ENCODE results near the gene LAMB1. TPM values are rescaled to one million over a fixed set of nuclear protein-coding genes. Genes with fewer than 3 reads are reported as not detected.

The LAMB1 gene
- total RNA-seq, 2 donors from 2014 or later = 0.10 TPM; not detected in 1

GRCh38 chr7:107953924-107954303, 49.0 kb downstream of the LAMB1 start:
- H3K4me1 Mint-ChIP-seq (ENCODE audit: low read depth) = no peaks in the 10 kb centered on the region
- H3K27me3 Mint-ChIP-seq (ENCODE audit: low read depth) = peaks cover 7% of the 10 kb centered on the region
- no peak overlapping the region for H3K4me3 Mint-ChIP-seq
- H3K36me3 Mint-ChIP-seq (ENCODE audit: insufficient read depth in 2 of 2) = no peaks in the 10 kb centered on the region
- ATAC-seq (replicated peaks in 1 of 2) (no peak), DNase-seq (no peak)
- H3K27ac Mint-ChIP-seq = no peak overlapping the region
- no peaks in the 10 kb centered on the region for H3K9me3 Mint-ChIP-seq

- H3K27ac Mint-ChIP-seq = no peak overlapping the region
- H3K36me3 Mint-ChIP-seq (ENCODE audit: insufficient read depth in 2 of 2) = no peaks in the 10 kb centered on the region
- H3K4me3 Mint-ChIP-seq = no peak overlapping the region
- DNase-seq (no peak), ATAC-seq (replicated peaks in 1 of 2) (no peak)
- H3K27me3 Mint-ChIP-seq (ENCODE audit: low read depth) = peaks cover 7% of the 10 kb centered on the region
- no peaks in the 10 kb centered on the region for H3K4me1 Mint-ChIP-seq (ENCODE audit: low read depth)
- no peaks in the 10 kb centered on the region for H3K9me3 Mint-ChIP-seq
Observed at GRCh38 chr7:107953265-107953923, 49.6 kb downstream of the LAMB1 start.

DNA sequence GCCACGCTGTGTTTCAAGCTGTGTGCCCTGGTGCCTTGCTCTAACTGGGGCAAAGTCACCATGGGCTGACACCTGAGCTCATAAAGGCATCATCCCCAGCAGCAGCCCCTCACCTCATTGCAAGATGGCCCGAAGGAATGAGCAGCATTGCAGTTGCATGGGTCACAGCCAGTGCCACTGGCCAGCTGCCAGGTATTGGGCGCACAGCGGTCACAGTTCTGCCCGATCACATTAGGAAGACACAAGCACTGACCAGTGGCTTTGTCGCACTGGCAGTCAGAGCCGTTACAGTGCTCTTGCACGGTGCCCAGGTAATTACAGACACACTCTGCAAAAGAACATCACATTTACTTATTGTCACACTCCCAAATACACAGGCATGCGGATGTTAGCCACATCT, 51.1 kb downstream of the LAMB1 start:
- no peaks in the 10 kb centered on the region for H3K36me3 Mint-ChIP-seq (ENCODE audit: insufficient read depth in 2 of 2)
- no peaks in the 10 kb centered on the region for H3K9me3 Mint-ChIP-seq
- DNase-seq (no peak), ATAC-seq (replicated peaks in 1 of 2) (no peak)
- H3K27ac Mint-ChIP-seq = no peak overlapping the region
- H3K4me3 Mint-ChIP-seq = no peak overlapping the region
- H3K4me1 Mint-ChIP-seq (ENCODE audit: low read depth) = no peaks in the 10 kb centered on the region
- H3K27me3 Mint-ChIP-seq (ENCODE audit: low read depth) = no peaks in the 10 kb centered on the region

DNA sequence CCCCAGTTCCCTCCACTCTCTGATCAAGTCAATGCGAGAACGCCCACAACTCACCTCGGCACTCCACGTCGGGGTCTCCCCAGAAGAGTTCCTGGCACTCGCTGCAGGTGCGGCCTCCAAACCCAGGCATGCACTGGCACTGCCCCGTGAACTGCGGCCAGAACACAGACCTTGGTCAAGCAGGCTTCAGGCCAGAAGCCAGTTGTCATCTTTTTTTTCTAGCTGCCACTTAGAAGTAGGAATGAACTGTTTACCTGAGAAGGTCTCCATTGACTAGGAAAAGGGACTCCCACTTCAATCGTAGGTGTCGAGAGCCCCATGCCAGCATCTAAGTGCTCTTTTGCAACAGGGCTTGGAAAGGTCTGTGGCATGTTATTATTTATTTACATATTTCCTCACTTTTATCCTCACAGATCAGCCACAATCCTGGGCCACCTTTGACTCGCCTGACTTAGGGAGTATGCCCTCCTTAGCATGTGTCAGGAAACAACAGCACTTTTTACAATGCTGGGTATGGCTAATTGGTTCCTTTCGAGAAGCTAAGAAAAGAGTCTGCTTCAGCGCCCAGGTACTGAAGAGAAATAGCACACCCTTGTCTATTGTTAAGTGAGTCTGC, 51.7 kb downstream of the LAMB1 start:
- no peaks in the 10 kb centered on the region for H3K27me3 Mint-ChIP-seq (ENCODE audit: low read depth)
- H3K4me3 Mint-ChIP-seq = no peak overlapping the region
- DNase-seq (no peak), ATAC-seq (replicated peaks in 1 of 2) (no peak)
- H3K4me1 Mint-ChIP-seq (ENCODE audit: low read depth) = no peaks in the 10 kb centered on the region
- no peaks in the 10 kb centered on the region for H3K9me3 Mint-ChIP-seq
- H3K27ac Mint-ChIP-seq = no peak overlapping the region
- no peaks in the 10 kb centered on the region for H3K36me3 Mint-ChIP-seq (ENCODE audit: insufficient read depth in 2 of 2)

GRCh38 chr7:107949443-107949935, 53.5 kb downstream of the LAMB1 start:
- H3K27me3 Mint-ChIP-seq (ENCODE audit: low read depth) = no peaks in the 10 kb centered on the region
- ATAC-seq (replicated peaks in 1 of 2) = no peak
- no peak for DNase-seq
- H3K27ac Mint-ChIP-seq = no peak overlapping the region
- no peaks in the 10 kb centered on the region for H3K36me3 Mint-ChIP-seq (ENCODE audit: insufficient read depth in 2 of 2)
- no peak overlapping the region for H3K4me3 Mint-ChIP-seq
- H3K4me1 Mint-ChIP-seq (ENCODE audit: low read depth) = no peaks in the 10 kb centered on the region
- no peaks in the 10 kb centered on the region for H3K9me3 Mint-ChIP-seq

- H3K4me3 Mint-ChIP-seq = no peak overlapping the region
- H3K27ac Mint-ChIP-seq = no peak overlapping the region
- H3K4me1 Mint-ChIP-seq (ENCODE audit: low read depth) = no peaks in the 10 kb centered on the region
- no peaks in the 10 kb centered on the region for H3K27me3 Mint-ChIP-seq (ENCODE audit: low read depth)
- no peaks in the 10 kb centered on the region for H3K36me3 Mint-ChIP-seq (ENCODE audit: insufficient read depth in 2 of 2)
- DNase-seq (no peak), ATAC-seq (replicated peaks in 1 of 2) (no peak)
- no peaks in the 10 kb centered on the region for H3K9me3 Mint-ChIP-seq
Observed at GRCh38 chr7:107948645-107949442, 54.1 kb downstream of the LAMB1 start.

GRCh38 chr7:107946881-107947280, 56.1 kb downstream of the LAMB1 start:
- Mint-ChIP-seq H3K4me1 (ENCODE audit: low read depth) (no peaks in the 10 kb centered on the region), H3K27ac (no peak overlapping the region), H3K27me3 (ENCODE audit: low read depth) (no peaks in the 10 kb centered on the region), H3K4me3 (no peak overlapping the region), H3K9me3 (no peaks in the 10 kb centered on the region), H3K36me3 (ENCODE audit: insufficient read depth in 2 of 2) (no peaks in the 10 kb centered on the region)
- DNase-seq (no peak), ATAC-seq (replicated peaks in 1 of 2) (no peak)

DNA sequence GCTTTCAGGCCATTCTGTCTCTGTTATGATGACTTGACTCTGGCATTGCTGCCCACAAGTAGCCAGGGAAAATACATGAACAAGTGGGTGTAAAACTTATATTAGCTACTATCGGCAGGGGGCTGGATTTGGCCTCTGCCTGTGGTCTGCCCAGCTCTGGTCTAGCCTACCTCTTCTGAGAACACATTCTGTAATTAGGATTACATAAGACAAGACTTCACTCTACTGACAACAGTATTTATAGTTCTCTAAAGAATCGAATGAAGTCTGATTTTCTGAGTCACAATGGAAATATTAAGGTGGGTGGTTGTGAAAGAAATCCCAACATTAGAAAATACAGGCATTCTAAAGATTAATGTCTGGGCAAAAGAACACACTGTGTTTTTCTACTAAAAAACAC, 56.5 kb downstream of the LAMB1 start:
- H3K9me3 Mint-ChIP-seq = no peaks in the 10 kb centered on the region
- H3K36me3 Mint-ChIP-seq (ENCODE audit: insufficient read depth in 2 of 2) = no peaks in the 10 kb centered on the region
- H3K4me3 Mint-ChIP-seq = no peak overlapping the region
- no peaks in the 10 kb centered on the region for H3K27me3 Mint-ChIP-seq (ENCODE audit: low read depth)
- H3K4me1 Mint-ChIP-seq (ENCODE audit: low read depth) = no peaks in the 10 kb centered on the region
- ATAC-seq (replicated peaks in 1 of 2) (no peak), DNase-seq (no peak)
- no peak overlapping the region for H3K27ac Mint-ChIP-seq

GRCh38 chr7:107945332-107945731, 57.6 kb downstream of the LAMB1 start:
- H3K9me3 Mint-ChIP-seq = no peaks in the 10 kb centered on the region
- ATAC-seq (replicated peaks in 1 of 2) = no peak
- no peaks in the 10 kb centered on the region for H3K36me3 Mint-ChIP-seq (ENCODE audit: insufficient read depth in 2 of 2)
- no peak overlapping the region for H3K27ac Mint-ChIP-seq
- DNase-seq = no peak
- no peak overlapping the region for H3K4me3 Mint-ChIP-seq
- H3K27me3 Mint-ChIP-seq (ENCODE audit: low read depth) = no peaks in the 10 kb centered on the region
- H3K4me1 Mint-ChIP-seq (ENCODE audit: low read depth) = no peaks in the 10 kb centered on the region

DNA sequence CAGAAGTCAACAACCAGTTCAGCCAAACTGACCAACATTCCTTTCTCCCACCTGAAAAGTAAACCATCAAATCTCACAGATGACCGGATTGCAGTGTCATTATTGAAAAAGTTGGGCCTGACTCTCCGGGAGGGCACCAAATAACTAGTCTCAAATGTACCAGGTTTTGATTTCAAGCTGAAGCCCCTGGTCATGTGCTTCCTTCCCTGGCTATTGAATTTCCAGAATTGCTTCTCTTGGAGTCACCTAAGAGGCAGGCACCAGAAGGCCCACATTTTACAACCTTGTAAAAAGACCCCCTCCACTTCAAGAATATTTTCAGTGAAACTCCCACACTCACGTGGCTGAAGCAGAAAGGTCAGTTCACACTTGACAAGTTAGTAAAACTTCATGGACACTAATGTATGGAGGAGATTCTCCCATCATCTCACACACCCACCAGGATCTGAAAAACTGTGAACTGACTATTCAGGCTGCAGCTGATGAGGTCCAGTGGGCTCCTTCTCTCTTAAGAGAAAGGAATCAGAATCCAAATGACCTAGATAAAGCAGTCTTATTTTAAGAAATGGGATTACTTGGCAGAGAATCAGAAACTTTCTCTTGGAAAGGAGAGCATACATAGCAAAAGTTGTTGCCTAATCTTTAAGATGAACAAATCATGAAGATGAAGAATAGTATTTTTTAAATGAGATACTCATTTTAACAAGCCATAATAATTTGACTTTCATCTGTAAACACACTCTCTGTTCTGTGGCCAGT, 58.4 kb downstream of the LAMB1 start:
- Mint-ChIP-seq H3K9me3 (no peaks in the 10 kb centered on the region), H3K4me1 (ENCODE audit: low read depth) (no peaks in the 10 kb centered on the region), H3K27me3 (ENCODE audit: low read depth) (no peaks in the 10 kb centered on the region), H3K36me3 (ENCODE audit: insufficient read depth in 2 of 2) (no peaks in the 10 kb centered on the region), H3K4me3 (no peak overlapping the region), H3K27ac (no peak overlapping the region)
- no peak for DNase-seq
- ATAC-seq (replicated peaks in 1 of 2) = no peak

DNA sequence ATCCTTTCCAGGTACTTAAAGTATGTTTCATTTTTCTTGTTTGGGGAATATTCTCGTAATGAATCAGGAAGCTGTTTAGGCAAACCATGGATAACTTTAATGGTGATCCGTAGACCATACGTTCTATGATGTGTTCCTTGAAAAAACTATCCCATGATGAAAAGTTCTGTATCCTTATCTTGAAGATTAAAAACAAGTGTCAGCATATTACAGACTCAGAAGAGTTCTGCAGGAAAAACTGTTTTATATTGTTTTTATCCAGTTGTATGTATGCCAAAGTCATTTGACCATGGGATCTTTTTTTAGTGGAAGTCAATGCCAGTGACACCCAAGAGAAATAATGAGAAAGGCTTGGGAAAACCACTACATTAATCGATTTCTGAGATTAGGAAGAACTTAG, 59.9 kb downstream of the LAMB1 start:
- Mint-ChIP-seq H3K9me3 (no peaks in the 10 kb centered on the region), H3K36me3 (ENCODE audit: insufficient read depth in 2 of 2) (peaks cover 0 to 2% of the 10 kb centered on the region in 2 donors), H3K27ac (no peak overlapping the region), H3K4me3 (no peak overlapping the region), H3K4me1 (ENCODE audit: low read depth) (no peaks in the 10 kb centered on the region), H3K27me3 (ENCODE audit: low read depth) (no peaks in the 10 kb centered on the region)
- DNase-seq = no peak
- no peak for ATAC-seq (replicated peaks in 1 of 2)

- peaks cover 0 to 2% of the 10 kb centered on the region in 2 donors for H3K36me3 Mint-ChIP-seq (ENCODE audit: insufficient read depth in 2 of 2)
- no peak overlapping the region for H3K27ac Mint-ChIP-seq
- no peaks in the 10 kb centered on the region for H3K27me3 Mint-ChIP-seq (ENCODE audit: low read depth)
- DNase-seq = no peak
- no peaks in the 10 kb centered on the region for H3K9me3 Mint-ChIP-seq
- H3K4me3 Mint-ChIP-seq = no peak overlapping the region
- no peak for ATAC-seq (replicated peaks in 1 of 2)
- no peaks in the 10 kb centered on the region for H3K4me1 Mint-ChIP-seq (ENCODE audit: low read depth)
Observed at GRCh38 chr7:107940951-107941350, 62.0 kb downstream of the LAMB1 start.

Measured in activated T-cell treated with anti-CD3 and anti-CD28 coated beads, Interleukin-2, amount 50 U/mL, for 72 hours (primary cell).